ENCODE data around the gene ADAM22. TPM values are rescaled to one million over a fixed set of nuclear protein-coding genes. Genes with fewer than 3 reads are reported as not detected.
"Not testable (repeated sequence)": the region's sequence is repeated elsewhere in the genome, so short reads cannot be mapped to it uniquely, and the experiment has no call there.

The ADAM22 gene
- total RNA-seq, 1 donor = 1.3 TPM

DNA sequence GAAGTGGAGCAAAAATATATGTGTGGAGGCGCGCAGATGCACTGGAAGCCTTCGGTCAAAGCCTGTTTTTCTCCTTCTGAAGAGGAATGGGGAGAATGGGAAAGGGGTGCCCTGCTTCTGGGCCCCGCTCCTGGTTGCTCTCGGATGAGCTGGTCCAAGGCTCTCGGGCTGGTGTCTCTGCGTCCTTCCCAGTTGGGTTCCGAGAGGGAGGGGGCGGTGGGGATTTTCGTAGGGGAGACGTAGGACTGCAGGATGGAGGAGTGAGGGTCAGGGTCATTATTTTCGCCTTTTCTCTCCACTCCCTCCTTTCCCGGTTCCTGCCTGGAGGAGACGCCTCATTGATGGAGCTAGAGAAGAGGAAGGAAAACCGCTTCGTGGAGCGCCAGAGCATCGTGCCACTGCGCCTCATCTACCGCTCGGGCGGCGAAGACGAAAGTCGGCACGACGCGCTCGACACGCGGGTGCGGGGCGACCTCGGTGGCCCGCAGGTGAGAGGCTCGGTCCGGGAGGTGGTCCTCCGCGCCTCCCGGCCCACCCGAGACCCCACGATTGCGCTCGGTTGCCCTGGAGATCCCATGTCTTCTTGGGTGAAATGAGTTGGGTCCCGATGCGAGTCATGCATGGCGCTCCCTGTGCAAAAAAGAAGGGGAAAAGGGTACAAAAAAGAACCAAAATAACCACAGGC is 790 bp downstream of the ADAM22 start:
- H3K4me3 ChIP-seq (ENCODE audit: low read depth, low read length) = peak overlapping the region; percentile 73
- TF ChIP-seq, protein P1, sequence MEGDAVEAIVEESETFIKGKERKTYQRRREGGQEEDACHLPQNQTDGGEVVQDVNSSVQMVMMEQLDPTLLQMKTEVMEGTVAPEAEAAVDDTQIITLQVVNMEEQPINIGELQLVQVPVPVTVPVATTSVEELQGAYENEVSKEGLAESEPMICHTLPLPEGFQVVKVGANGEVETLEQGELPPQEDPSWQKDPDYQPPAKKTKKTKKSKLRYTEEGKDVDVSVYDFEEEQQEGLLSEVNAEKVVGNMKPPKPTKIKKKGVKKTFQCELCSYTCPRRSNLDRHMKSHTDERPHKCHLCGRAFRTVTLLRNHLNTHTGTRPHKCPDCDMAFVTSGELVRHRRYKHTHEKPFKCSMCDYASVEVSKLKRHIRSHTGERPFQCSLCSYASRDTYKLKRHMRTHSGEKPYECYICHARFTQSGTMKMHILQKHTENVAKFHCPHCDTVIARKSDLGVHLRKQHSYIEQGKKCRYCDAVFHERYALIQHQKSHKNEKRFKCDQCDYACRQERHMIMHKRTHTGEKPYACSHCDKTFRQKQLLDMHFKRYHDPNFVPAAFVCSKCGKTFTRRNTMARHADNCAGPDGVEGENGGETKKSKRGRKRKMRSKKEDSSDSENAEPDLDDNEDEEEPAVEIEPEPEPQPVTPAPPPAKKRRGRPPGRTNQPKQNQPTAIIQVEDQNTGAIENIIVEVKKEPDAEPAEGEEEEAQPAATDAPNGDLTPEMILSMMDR (IDR thresholded peaks at IDR 0.05; ENCODE audit: insufficient read depth, low read length) = no peak
- peak; percentile 8 for DNase-seq (ENCODE audit: low read depth)

DNA sequence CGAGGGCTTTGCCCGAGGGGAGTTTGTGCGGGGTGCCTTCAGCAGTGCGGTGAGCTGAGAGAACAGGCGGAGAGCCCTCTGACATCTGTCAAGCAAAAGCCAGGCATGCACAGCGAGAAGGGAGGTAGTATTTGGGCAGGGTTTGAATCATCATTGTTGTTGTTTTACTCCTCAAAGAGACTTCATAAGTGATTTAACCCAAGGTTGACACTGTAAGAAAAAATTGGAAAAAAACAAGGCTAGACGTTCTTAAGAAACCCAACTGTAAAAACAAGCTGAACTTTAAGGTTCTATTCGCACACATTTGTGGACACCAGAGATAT is 1.3 kb downstream of the ADAM22 start:
- no peak for DNase-seq (ENCODE audit: low read depth)
- peak overlapping the region; percentile 73 for H3K4me3 ChIP-seq (ENCODE audit: low read depth, low read length)
- TF ChIP-seq, protein P1 (IDR thresholded peaks at IDR 0.05; ENCODE audit: insufficient read depth, low read length) = no peak

DNA sequence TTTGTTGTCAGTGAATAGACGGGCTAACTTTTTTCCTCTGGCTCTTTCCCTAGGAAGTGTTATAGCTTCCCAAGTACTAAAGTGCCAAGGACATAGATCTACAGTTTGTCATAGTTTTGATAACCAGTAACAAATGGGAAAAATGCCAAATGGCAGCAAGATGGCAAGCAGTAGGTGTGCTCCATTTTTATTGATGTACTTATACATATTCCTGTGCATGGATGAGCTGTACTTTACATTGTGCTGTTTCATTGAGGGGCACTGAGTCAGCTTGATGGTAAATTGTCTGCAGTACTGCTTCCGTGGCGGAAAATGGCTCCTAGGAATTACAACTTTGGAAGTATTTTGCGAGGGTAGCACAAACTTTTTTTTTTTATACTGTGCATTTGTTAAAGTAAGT is 7.1 kb downstream of the ADAM22 start:
- TF ChIP-seq, protein P1 (IDR thresholded peaks at IDR 0.05; ENCODE audit: insufficient read depth, low read length) = no peak
- no peak overlapping the region for H3K4me3 ChIP-seq (ENCODE audit: low read depth, low read length)
- DNase-seq (ENCODE audit: low read depth) = no peak

DNA sequence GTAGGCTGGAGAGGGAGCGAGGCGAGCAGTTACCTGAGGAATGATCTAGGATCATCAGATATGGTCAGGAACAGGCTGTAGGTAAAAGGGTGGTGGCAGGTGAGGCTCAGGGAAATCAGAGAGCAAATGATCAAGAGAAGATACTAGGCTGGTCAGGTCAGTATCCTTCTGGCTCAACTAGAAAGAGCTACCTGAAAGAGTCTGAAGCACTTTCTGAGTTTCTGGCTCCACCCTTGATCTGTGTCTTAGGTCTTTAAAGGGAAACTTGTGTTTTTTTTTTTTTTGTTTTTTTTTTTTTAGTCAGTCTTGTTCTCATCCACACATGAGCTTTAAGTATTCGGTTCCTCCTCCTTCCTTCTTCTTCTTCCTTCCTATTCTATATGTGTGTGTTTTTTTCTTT is 10.5 kb downstream of the ADAM22 start:
- DNase-seq (ENCODE audit: low read depth) = no peak

DNA sequence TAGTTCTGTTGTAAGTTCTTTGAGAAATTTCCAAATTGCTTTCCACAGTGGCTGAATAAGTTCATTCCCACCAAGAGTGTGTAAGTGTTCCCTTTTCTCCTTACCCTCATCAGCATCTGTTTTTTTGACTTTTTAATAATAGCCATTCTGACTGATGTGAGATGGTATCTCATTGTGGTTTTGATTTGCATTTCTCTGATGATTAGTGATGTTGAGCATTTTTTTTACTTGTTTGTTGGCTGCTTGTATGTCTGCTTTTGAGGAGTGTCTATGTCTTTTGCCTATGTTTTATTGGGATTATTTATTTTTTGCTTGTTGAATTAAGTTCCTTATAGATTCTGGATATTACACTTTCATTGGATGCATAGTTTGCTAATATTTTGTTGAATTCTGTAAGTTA is 11.9 kb downstream of the ADAM22 start:
- not testable (repeated sequence) for DNase-seq (ENCODE audit: low read depth)

More for the DNA sequence above, 10.5 kb downstream of the ADAM22 start:
- TF ChIP-seq, protein P1 (IDR thresholded peaks at IDR 0.05; ENCODE audit: insufficient read depth, low read length) = no peak
- no peak overlapping the region for H3K4me3 ChIP-seq (ENCODE audit: low read depth, low read length)

DNA sequence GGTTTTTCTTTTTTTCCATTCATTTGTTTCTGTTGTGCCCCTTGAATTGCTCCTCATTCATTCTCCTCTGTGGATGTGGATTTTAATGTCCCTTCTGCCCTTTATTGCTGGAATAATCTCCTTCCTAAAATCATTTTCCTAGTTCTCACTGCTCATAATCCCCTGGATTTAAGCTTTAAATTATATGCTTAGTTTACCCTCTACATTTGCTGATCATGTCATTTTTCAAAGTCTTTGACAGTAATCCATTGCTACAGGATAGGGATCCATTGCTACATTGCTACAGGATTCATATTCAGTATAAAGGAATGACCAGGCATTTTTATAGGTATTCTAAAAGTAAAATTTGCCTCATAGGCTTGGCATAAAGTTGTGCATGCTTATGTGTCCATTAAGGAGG is 14.3 kb downstream of the ADAM22 start:
- H3K4me3 ChIP-seq (ENCODE audit: low read depth, low read length) = no peak overlapping the region
- TF ChIP-seq, protein P1 (IDR thresholded peaks at IDR 0.05; ENCODE audit: insufficient read depth, low read length) = no peak
- no peak for DNase-seq (ENCODE audit: low read depth)

More for the DNA sequence above, 11.9 kb downstream of the ADAM22 start:
- not testable (repeated sequence) for H3K4me3 ChIP-seq (ENCODE audit: low read depth, low read length)

DNA sequence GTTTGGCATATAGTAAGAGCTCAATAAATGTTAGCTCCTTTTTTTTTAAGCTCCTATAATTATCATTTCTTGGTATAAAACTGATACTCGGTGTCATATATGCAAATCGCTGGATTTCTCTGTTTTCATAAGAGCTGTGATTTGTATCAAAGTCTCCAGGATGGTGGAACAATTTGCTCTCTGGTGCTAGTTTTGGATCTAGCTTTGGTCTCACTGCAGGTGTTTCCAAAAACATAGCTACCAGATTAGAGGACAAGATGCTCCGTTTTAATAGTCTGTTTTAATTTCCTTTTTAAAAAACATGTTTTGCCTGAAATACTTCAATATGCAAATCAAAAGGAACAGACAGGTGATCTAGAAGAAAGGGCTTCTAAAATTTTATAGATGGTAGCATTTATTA is 25.3 kb downstream of the ADAM22 start:
- DNase-seq (ENCODE audit: low read depth) = no peak
- no peak overlapping the region for H3K4me3 ChIP-seq (ENCODE audit: low read depth, low read length)
- TF ChIP-seq, protein P1 (IDR thresholded peaks at IDR 0.05; ENCODE audit: insufficient read depth, low read length) = no peak

Data from fibroblast of the aortic adventitia (primary cell).